Measurements from ENCODE around the gene CBX2.

GRCh38 chr17:79746889-79747507 lies 30.9 kb upstream of the CBX2 start:
- TF ChIP-seq POLR2A (IDR thresholded peaks at IDR 0.05) (no peak), CTCF (IDR thresholded peaks at IDR 0.05) (no peak)
